K562 (cell line): ENCODE results near the gene ZNF429. TPM values are rescaled to one million over a fixed set of nuclear protein-coding genes. Genes with fewer than 3 reads are reported as not detected.
A peak's percentile ranks its signal among the peaks of the same experiment; 100 is the strongest.

Experiments used
- ATF1 ChIP-seq, 2 experiments: fragments of 450-650 bp in 1 of 2; IDR thresholded peaks; 2 replicates each; pipeline ENCODE4 v1.6.1; 2016; ENCODE audit warnings: missing compliant biosample characterization in 1 of 2, missing genetic modification characterization in 1 of 2
- BHLHE40 ChIP-seq: IDR thresholded peaks from 2 replicates; pipeline ENCODE4 v1.6.1; 2011; ENCODE audit warnings: low read length, improper control_type of control experiment
- CREB1 ChIP-seq, 2 experiments: sonication (generic) in 1 of 2; formaldehyde crosslinking in 1 of 2; IDR thresholded peaks; 2 replicates each; pipeline versions ENCODE4 v1.6.1 to v1.8.0; 2012 to 2022; ENCODE audit warnings: inconsistent platforms in 1 of 2, mild to moderate bottlenecking in 1 of 2, missing genetic modification reagents in 1 of 2, moderate library complexity in 1 of 2
- CTBP1 ChIP-seq: fragments of 450-650 bp; IDR thresholded peaks from 2 replicates; pipeline ENCODE4 v1.6.1; 2016; ENCODE audit warnings: borderline replicate concordance
- GABPB2 ChIP-seq: fragments of 250-450 bp; sonication (Bioruptor Pico); conservative IDR thresholded peaks from 2 replicates; pipeline ENCODE4 v1.5.1; 2021; ENCODE audit warnings: mild to moderate bottlenecking
- HBP1 ChIP-seq: fragments of 450-650 bp; formaldehyde crosslinking; IDR thresholded peaks from 2 replicates; pipeline ENCODE4 v1.4.0; 2022; ENCODE audit warnings: missing genetic modification characterization
- HNRNPLL ChIP-seq: fragments of 200-400 bp; formaldehyde crosslinking; IDR thresholded peaks from 2 replicates; pipeline ENCODE4 v1.6.1; 2017; ENCODE audit warnings: low read length, low read depth, mild to moderate bottlenecking; ENCODE audit not compliant: poor library complexity, severe bottlenecking
- MYC ChIP-seq, 2 experiments: fragments of 250-450 bp in 1 of 2; sonication (Bioruptor Pico) in 1 of 2; IDR thresholded peaks; 2 replicates each; pipeline versions ENCODE4 v1.5.1 to v1.6.1; 2012 to 2021; ENCODE audit warnings: low read depth in 2 of 2, borderline replicate concordance in 1 of 2, improper control_type of control experiment in 1 of 2, low read length in 1 of 2, mild to moderate bottlenecking in 1 of 2, moderate library complexity in 1 of 2
- REST ChIP-seq, 2 experiments: fragments of 450-650 bp; formaldehyde crosslinking in 1 of 2; IDR thresholded peaks; 2 replicates each; pipeline versions ENCODE4 v1.4.0 to v1.6.1; 2014 to 2020; ENCODE audit warnings: mild to moderate bottlenecking in 2 of 2, borderline replicate concordance in 1 of 2, low read depth in 1 of 2
- SNRNP70 ChIP-seq: fragments of 200-400 bp; formaldehyde crosslinking; optimal IDR thresholded peaks from 2 replicates; pipeline ENCODE3; 2017; ENCODE audit warnings: low read depth, low read length
- TBL1XR1 ChIP-seq, 2 experiments: IDR thresholded peaks; 2 replicates each; pipeline ENCODE4 v1.6.1; 2012; ENCODE audit warnings: improper control_type of control experiment in 2 of 2, low read length in 2 of 2, mild to moderate bottlenecking in 1 of 2
- ZBTB7A ChIP-seq: IDR thresholded peaks from 2 replicates; pipeline ENCODE4 v1.6.1; 2011; ENCODE audit warnings: low read depth, mild to moderate bottlenecking, low read length, moderate library complexity, borderline replicate concordance; ENCODE audit not compliant: control insufficient read depth
- ZC3H11A ChIP-seq: IDR thresholded peaks from 2 replicates; pipeline ENCODE4 v1.6.1; 2012; ENCODE audit warnings: low read depth, low read length, improper control_type of control experiment
- ZKSCAN3 ChIP-seq: fragments of 250-450 bp; sonication (Bioruptor Pico); IDR thresholded peaks from 2 replicates; pipeline ENCODE4 v1.4.0; 2020
- ZNF212 ChIP-seq: fragments of 450-650 bp; formaldehyde crosslinking; IDR thresholded peaks from 2 replicates; pipeline ENCODE4 v1.4.0; 2020; ENCODE audit warnings: mild to moderate bottlenecking
- polyA plus RNA-seq, 8 experiments: library from polyadenylated mRNA; depleted of rRNA in 4 of 8; stranded (reverse) in 5 of 8; unstranded in 3 of 8; fragments of >200 nt; fragmentation: Nextera tagmentation in 2 of 8; fragmentation: Illumina TruSeq in 1 of 8; extraction: Ambion mirVana in 2 of 8; extraction: Trizol in 1 of 8; gene quantifications; 2 replicates each; pipeline versions ENCODE4 v1.2.1 to v1.2.3, GENCODE V29; 2011 to 2014; ENCODE audit warnings: inconsistent platforms in 1 of 8, missing spikeins in 1 of 8
- total RNA-seq, 7 experiments: library from RNA; depleted of rRNA in 6 of 7; stranded (reverse); fragments of >200 nt in 6 of 7; fragmentation: Illumina TruSeq in 2 of 7; extraction: Trizol in 2 of 7; gene quantifications; 2 replicates each; pipeline versions ENCODE4 v1.2.1 to v1.2.3, GENCODE V29; 2011 to 2021; ENCODE audit warnings: low replicate concordance in 1 of 7

The ZNF429 gene
- total and polyA plus RNA-seq, 9 of the 15 experiments (the other 6 are each of a cell fraction or from before 2014, with no cell fraction given) = 11.4 to 24.5 (median 16.3) TPM

GRCh38 chr19:21593934-21594820 lies 88.8 kb downstream of the ZNF429 start (continued):
- no peak for TF ChIP-seq HNRNPLL
- TF ChIP-seq ATF1 (CRISPR knock-in tag; IDR thresholded peaks at IDR 0.05) = no peak
- peak; percentile 80 for TF ChIP-seq ATF1 (tag; IDR thresholded peaks at IDR 0.05)
- TF ChIP-seq ZKSCAN3 = no peak
- TF ChIP-seq ZC3H11A = no peak
- peak; percentile 48 for TF ChIP-seq BHLHE40
- TF ChIP-seq HBP1 (CRISPR knock-in tag) = no peak
- TF ChIP-seq REST (IDR thresholded peaks at IDR 0.05; ENCODE audit: borderline replicate concordance) = 0 out of 2 replicates have a peak, but pooled peaks have one; percentile 6
- TF ChIP-seq REST (CRISPR knock-in tag; IDR thresholded peaks at IDR 0.05; ENCODE audit: low read depth) = no peak
- TF ChIP-seq CTBP1 = peak; percentile 92
- TF ChIP-seq ZBTB7A = peak; percentile 68; the same call in 1 of the 2 replicates
- 0 out of 2 replicates have a peak, but pooled peaks have one; percentile 36 for TF ChIP-seq MYC (IDR thresholded peaks at IDR 0.05; ENCODE audit: low read depth, low read length)
- TF ChIP-seq MYC (CRISPR knock-in tag; IDR thresholded peaks at IDR 0.05; ENCODE audit: borderline replicate concordance, low read depth) = no peak
- no peak for TF ChIP-seq ZNF212
- TF ChIP-seq TBL1XR1 (IDR thresholded peaks at IDR 0.05; ENCODE audit: low read length in 2 of 2) = peak in 1 of 2 experiments; percentile 75; a peak in 2 of 4 replicates
- TF ChIP-seq CREB1 (IDR thresholded peaks at IDR 0.05) = peak; percentile 35; the same call in 1 of the 2 replicates
- TF ChIP-seq CREB1 (CRISPR knock-in tag; IDR thresholded peaks at IDR 0.05) = no peak
- no peak for TF ChIP-seq SNRNP70
- TF ChIP-seq GABPB2 (CRISPR knock-in tag) = no peak
